GM18505 (cell line): Measurements from ENCODE around the gene LRP1-AS.

Source experiments
- ATAC-seq: cut with Tn5 transposase; IDR thresholded peaks from one replicate; pipeline ENCODE4 v1.9.1; 2021; ENCODE audit not compliant: unreplicated experiment
- POLR2A ChIP-seq: IDR thresholded peaks from 4 replicates; pipeline ENCODE4 v1.6.1; 2011; ENCODE audit warnings: borderline replicate concordance; ENCODE audit not compliant: insufficient read depth, insufficient read length; ENCODE audit errors: extremely low read depth

The LRP1-AS gene

GRCh38 chr12:57146961-57147944 is at the start of gene LRP1-AS:
LRP1-AS (minus strand) TSS chr12:57147619.
- no peak for TF ChIP-seq POLR2A
- ATAC-seq, result no peak

GRCh38 chr12:57196956-57197355 is 49.5 kb upstream of the LRP1-AS start:
- ATAC-seq, result no peak

GRCh38 chr12:57196439-57196838 is 49.0 kb upstream of the LRP1-AS start:
- no peak for ATAC-seq
- no peak for TF ChIP-seq POLR2A

More at GRCh38 chr12:57196956-57197355, 49.5 kb upstream of the LRP1-AS start:
- no peak for TF ChIP-seq POLR2A

GRCh38 chr12:57195611-57196371 is 48.4 kb upstream of the LRP1-AS start:
- TF ChIP-seq POLR2A, result no peak
- no peak for ATAC-seq

GRCh38 chr12:57195186-57195585 is 47.8 kb upstream of the LRP1-AS start:
- ATAC-seq, result no peak
- TF ChIP-seq POLR2A, result no peak

- TF ChIP-seq POLR2A, result no peak
- no peak for ATAC-seq
Observed at GRCh38 chr12:57194253-57194652, 46.8 kb upstream of the LRP1-AS start.

GRCh38 chr12:57193706-57194245 is 46.4 kb upstream of the LRP1-AS start:
- ATAC-seq, result no peak
- no peak for TF ChIP-seq POLR2A

GRCh38 chr12:57192920-57193319 is 45.5 kb upstream of the LRP1-AS start:
- ATAC-seq, result no peak
- TF ChIP-seq POLR2A, result no peak

- no peak for ATAC-seq
- no peak for TF ChIP-seq POLR2A
Observed at GRCh38 chr12:57191410-57191809, 44.0 kb upstream of the LRP1-AS start.

GRCh38 chr12:57190821-57191220 is 43.4 kb upstream of the LRP1-AS start:
- no peak for TF ChIP-seq POLR2A
- ATAC-seq, result no peak

- ATAC-seq, result no peak
- TF ChIP-seq POLR2A, result no peak
Observed at GRCh38 chr12:57190037-57190436, 42.6 kb upstream of the LRP1-AS start.

- ATAC-seq, result no peak
- no peak for TF ChIP-seq POLR2A
Observed at GRCh38 chr12:57188090-57188425, 40.6 kb upstream of the LRP1-AS start.
